HL-60 (cell line): Measurements from ENCODE around the gene RNASE4.
A peak's percentile ranks its signal among the peaks of the same experiment; 100 is the strongest.

Source experiments
- DNase-seq, 2 experiments: peaks; one replicate each; pipeline ENCODE4 v3.0.0-alpha.2; 2010 to 2020; ENCODE audit warnings: low read depth in 1 of 2, low spot score in 1 of 2
- H3K27ac ChIP-seq: fragments of 250-450 bp; sonication (Bioruptor Pico); replicated peaks from 2 replicates; pipeline ENCODE4 v1.5.1; 2020; ENCODE audit warnings: mild to moderate bottlenecking, moderate library complexity
- H3K27me3 ChIP-seq: fragments of 250-450 bp; sonication (Bioruptor Pico); 2 replicates; pipeline ENCODE4 v1.5.1; 2021; ENCODE audit warnings: mild to moderate bottlenecking, moderate library complexity; ENCODE audit not compliant: insufficient read depth, poor library complexity, severe bottlenecking
- H3K4me3 ChIP-seq: replicated peaks from 2 replicates; pipeline ENCODE4 v1.5.1; 2011; ENCODE audit warnings: mild to moderate bottlenecking, control low read depth, low read length; ENCODE audit not compliant: insufficient read depth
- CTCF ChIP-seq: IDR thresholded peaks from one replicate; pipeline ENCODE4 v1.5.1; 2011; ENCODE audit warnings: low read length, control low read depth, inconsistent platforms; ENCODE audit not compliant: insufficient read depth
- GABPA ChIP-seq: IDR thresholded peaks from 2 replicates; pipeline ENCODE4 v1.6.1; 2012; ENCODE audit warnings: low read depth
- POLR2AphosphoS5 ChIP-seq: IDR thresholded peaks from 2 replicates; pipeline ENCODE4 v1.6.1; 2012; ENCODE audit warnings: low read depth
- REST ChIP-seq: IDR thresholded peaks from 2 replicates; pipeline ENCODE4 v1.6.1; 2012; ENCODE audit warnings: low read depth; ENCODE audit not compliant: insufficient replicate concordance
- SPI1 ChIP-seq: IDR thresholded peaks from 2 replicates; pipeline ENCODE4 v1.6.1; 2012; ENCODE audit warnings: low read depth, mild to moderate bottlenecking, borderline replicate concordance

Gene RNASE4

DNA sequence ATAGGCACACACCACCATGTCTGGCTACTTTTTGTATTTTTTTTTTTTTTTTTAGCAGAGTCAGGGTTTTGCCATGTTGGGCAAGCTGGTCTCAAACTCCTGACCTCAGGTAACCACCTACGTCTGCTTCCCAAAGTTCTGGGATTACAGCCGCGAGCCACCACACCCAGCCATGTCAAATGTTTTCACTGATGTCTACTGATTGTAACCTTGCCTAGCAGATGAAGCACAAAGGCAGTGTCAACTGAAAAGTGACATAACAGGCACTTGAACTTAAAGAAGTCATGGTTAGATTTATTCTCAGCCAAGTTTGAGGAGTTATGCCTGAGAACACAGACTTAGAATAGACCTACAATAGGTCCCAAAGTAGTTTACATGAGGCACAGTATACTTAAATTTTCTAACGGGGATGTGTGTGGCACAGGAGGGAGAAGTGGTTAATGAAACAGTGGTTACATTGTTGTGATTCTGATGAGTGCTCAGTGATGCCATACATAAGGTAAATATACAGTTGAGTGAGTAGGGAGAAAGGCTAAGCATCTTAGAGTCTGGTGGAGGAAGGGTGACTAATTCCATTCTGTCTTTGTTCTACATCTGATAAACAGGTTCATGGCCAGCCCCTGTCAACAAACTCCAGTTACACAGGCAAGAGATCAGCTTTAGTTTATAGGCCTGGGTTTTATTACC lies 12.6 kb upstream of the RNASE4 start:
- TF ChIP-seq GABPA (no peak), POLR2AphosphoS5 (no peak), CTCF (no peak), SPI1 (no peak), REST (no peak)
- no peak for DNase-seq
- no peaks in the 10 kb centered on the region for H3K27me3 ChIP-seq
- H3K4me3 ChIP-seq = no peak overlapping the region
- H3K27ac ChIP-seq = no peak overlapping the region

DNA sequence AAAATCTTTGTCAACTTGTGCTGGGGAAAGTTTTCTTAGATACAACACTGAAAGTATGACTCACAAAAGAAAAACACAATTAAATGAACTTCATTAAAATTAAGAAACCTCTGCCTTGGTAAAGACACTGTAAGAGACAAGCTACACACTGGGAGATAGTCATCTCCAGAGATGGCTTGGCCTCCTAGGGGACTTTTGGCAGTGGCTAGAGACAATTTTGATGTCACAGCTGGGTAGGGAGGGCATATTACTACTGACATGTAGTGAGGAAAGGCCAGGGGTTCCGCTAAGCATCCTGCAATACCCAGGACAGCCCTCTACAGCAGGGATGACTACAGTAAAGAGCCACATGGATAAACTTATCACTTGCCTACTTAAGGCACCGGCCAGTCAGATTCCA lies 8.7 kb upstream of the RNASE4 start:
- TF ChIP-seq GABPA = no peak
- no peak for TF ChIP-seq SPI1
- TF ChIP-seq POLR2AphosphoS5 = no peak
- TF ChIP-seq CTCF = no peak
- no peak overlapping the region for H3K27ac ChIP-seq
- no peak for DNase-seq
- no peak overlapping the region for H3K4me3 ChIP-seq
- H3K27me3 ChIP-seq = no peaks in the 10 kb centered on the region

- no peak for TF ChIP-seq REST
- no peak for TF ChIP-seq SPI1
- no peak for TF ChIP-seq GABPA
- TF ChIP-seq POLR2AphosphoS5 = no peak
- TF ChIP-seq CTCF = no peak
- Histone ChIP-seq H3K4me3 (no peak overlapping the region), H3K27me3 (no peaks in the 10 kb centered on the region), H3K27ac (no peak overlapping the region)
- DNase-seq = no peak
Measured at GRCh38 chr14:20676072-20676471, 8.3 kb upstream of the RNASE4 start.

DNA sequence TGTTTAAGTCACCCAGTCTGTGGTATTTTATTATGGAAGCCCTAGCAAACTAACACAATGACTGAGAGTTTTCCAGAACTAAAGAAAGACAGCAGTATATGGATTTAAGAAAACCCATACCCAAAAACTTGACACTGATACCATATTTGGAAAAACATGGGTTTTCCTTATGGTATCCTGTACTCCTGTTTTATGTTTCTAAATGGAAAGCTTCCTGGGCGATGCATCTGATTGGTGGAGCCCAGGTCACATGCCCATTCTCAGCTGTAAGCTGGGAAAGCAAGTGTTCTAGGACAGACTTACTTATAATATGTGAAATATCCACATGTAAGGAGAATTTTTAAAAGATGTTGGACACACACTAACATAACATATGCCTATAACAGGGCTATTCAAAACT lies 4.5 kb upstream of the RNASE4 start:
- no peaks in the 10 kb centered on the region for H3K27me3 ChIP-seq
- no peak overlapping the region for H3K27ac ChIP-seq
- TF ChIP-seq SPI1 (no peak), POLR2AphosphoS5 (no peak), CTCF (no peak), REST (no peak), GABPA (no peak)
- H3K4me3 ChIP-seq = no peak overlapping the region
- peak in 1 of 2 experiments; percentile 23 for DNase-seq
